NT2/D1 (cell line): ENCODE results near the gene TSPEAR.
A peak's percentile ranks its signal among the peaks of the same experiment; 100 is the strongest.
"Not testable (repeated sequence)": the region's sequence is repeated elsewhere in the genome, so short reads cannot be mapped to it uniquely, and the experiment has no call there.

Experiments
- DNase-seq: peaks from one replicate; pipeline ENCODE4 v3.0.0-alpha.2; 2011; ENCODE audit warnings: low read depth, low spot score
- H3K27me3 ChIP-seq: 2 replicates; pipeline ENCODE4 v1.6.0; 2011; ENCODE audit warnings: mild to moderate bottlenecking; ENCODE audit not compliant: insufficient read length, insufficient read depth
- H3K36me3 ChIP-seq: 2 replicates; pipeline ENCODE4 v1.6.1; 2011; ENCODE audit warnings: mild to moderate bottlenecking, low read length, mixed read lengths; ENCODE audit not compliant: insufficient read depth, insufficient read length
- H3K4me1 ChIP-seq: 2 replicates; pipeline ENCODE4 v1.5.1; 2011; ENCODE audit not compliant: insufficient read depth, insufficient read length
- H3K4me3 ChIP-seq: 2 replicates; pipeline ENCODE4 v1.5.1; 2011; ENCODE audit warnings: low read depth; ENCODE audit not compliant: insufficient read length
- H3K9ac ChIP-seq: 2 replicates; pipeline ENCODE4 v1.6.0; 2011; ENCODE audit warnings: low read depth; ENCODE audit not compliant: insufficient read length
- H3K9me3 ChIP-seq: 2 replicates; pipeline ENCODE4 v1.5.1; 2011; ENCODE audit warnings: mild to moderate bottlenecking, low read length; ENCODE audit not compliant: insufficient read depth
- SUZ12 ChIP-seq: IDR thresholded peaks from 2 replicates; pipeline ENCODE4 v1.6.1; 2011; ENCODE audit not compliant: insufficient read length, insufficient read depth; ENCODE audit errors: extremely low read depth
- YY1 ChIP-seq: IDR thresholded peaks from 2 replicates; pipeline ENCODE4 v1.6.1; 2011; ENCODE audit not compliant: insufficient read length, insufficient read depth
- ZNF274 ChIP-seq: IDR thresholded peaks from 2 replicates; pipeline ENCODE4 v1.6.1; 2011; ENCODE audit warnings: mild to moderate bottlenecking, low read depth, low read length

Gene TSPEAR

DNA sequence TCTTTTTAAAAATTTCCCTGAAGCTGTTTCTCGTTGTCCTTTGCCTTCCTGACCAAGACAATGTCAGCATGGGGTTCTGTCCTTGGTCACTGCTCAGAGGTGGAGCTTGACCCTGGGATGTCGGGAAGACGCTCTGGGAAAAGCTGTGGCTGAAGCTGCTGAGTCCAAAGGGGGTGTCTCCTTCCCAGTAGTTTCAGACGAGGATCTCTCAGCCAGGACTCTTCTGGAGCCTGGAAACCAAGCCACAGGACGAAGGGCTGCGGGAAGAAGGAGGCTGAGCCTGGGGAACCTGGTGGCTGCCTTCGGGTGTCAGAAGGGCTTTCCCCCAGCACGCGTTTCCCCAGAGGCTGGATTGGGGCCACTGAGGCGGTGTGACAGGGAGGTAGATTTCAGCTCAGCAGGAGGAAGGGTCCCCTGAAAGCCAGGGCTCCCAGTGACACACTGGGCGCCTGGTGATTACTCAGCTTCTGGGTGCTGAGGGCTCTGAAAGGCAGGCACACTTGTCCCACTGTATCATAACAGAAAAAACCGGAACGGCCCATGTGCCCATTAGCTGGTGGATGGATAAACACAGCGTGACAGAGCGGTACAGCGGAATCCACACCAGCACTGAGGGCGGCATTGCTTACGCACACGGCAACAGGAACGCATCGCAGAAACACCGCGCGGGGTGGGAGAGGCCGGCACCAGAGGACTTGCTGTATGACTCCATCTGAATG lies 24.4 kb downstream of the TSPEAR start:
- peak overlapping the region; percentile 62 for H3K9ac ChIP-seq
- TF ChIP-seq SUZ12 (no peak), YY1 (no peak)
- DNase-seq, result no peak
- no peaks in the 10 kb centered on the region for H3K9me3 ChIP-seq
- H3K4me1 ChIP-seq, result peaks cover 11% of the 10 kb centered on the region
- H3K27me3 ChIP-seq, result peaks cover 17% of the 10 kb centered on the region
- H3K4me3 ChIP-seq, result no peak overlapping the region
- H3K36me3 ChIP-seq, result no peaks in the 10 kb centered on the region

DNA sequence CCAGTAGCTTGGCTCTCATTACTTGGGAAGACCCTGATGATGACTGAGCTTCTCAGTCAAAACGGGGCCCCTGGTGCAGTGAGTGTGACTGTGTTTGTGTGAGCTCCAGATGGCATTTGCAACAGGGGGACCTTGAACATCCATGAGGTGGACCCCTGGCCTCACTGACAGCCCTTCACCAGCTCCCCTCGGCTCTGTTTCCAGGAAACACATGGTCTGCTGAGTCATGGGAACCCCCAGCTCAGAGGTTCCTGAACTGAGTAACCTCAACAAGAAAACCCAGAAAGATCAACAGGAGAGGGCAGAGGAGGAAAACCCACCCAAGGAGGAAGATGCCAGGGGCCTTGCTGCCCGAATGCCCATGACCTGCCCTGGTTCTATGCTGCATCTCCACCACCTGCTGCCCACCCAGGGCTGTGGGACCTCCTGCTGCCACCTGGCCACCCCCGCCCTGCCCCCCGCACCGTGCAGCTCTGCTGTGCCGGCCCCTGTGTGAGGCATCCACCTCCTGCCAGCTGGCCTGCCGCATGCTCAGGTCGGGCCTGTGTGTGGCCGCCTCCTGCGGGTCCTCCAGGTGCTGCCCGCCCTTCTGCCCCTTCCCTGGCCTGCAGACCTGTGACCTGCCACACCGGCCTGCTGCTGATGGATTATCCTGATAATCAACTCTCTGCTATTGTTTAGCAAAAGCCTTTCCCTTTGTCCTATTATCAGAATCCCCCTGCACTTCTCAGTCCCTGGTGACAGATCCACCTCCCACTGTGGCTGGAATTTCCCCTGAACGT lies 25.2 kb downstream of the TSPEAR start:
- Histone ChIP-seq H3K27me3 (peaks cover 20% of the 10 kb centered on the region), H3K9me3 (no peaks in the 10 kb centered on the region), H3K9ac (peak overlapping the region; percentile 26), H3K4me1 (peaks cover 11% of the 10 kb centered on the region), H3K4me3 (no peak overlapping the region), H3K36me3 (no peaks in the 10 kb centered on the region)
- DNase-seq, result no peak
- TF ChIP-seq YY1, result no peak
- TF ChIP-seq SUZ12, result no peak
- no peak for TF ChIP-seq ZNF274

DNA sequence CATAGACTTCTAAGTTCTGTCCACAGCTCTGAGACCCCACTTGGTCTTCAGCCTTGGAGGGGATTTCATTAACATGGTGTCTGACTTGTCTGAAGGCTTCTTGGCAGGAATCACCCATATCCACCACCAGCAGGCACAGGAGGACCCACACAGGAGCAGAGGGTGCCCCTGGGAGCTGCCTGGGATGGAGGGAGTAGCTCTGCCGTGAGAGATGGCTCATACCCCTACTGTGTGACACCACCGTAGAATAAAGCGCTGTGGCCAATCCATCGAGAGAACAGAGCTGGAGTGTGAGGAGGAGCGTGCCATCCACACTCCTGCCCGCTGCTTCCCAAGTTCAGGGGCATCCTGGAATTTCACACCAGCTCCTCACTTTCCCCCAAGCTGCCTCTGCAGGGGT lies 26.3 kb downstream of the TSPEAR start:
- H3K9ac ChIP-seq, H3K9me3 ChIP-seq, DNase-seq, H3K36me3 ChIP-seq, H3K4me3 ChIP-seq: not testable (repeated sequence)
- Histone ChIP-seq H3K27me3 (peaks cover 20% of the 10 kb centered on the region), H3K4me1 (peaks cover 11% of the 10 kb centered on the region)

DNA sequence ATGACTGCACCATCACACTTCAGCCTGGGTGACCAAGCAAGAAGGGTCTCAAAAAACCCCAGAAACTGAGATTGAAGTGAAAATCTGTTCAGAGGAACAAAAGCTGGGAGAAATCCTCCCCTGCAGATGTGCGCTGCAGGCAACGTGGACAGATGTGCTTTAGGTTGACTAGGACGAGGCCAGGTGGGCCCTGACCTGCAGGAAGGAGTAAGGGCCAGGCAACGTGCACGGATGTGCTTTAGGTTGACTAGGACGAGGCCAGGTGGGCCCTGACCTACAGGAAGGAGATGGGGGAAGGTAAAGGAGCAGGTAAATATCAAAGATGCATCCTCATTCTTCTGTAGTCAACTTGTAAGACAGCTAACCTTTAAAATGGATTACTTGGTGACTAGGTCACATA lies 26.9 kb downstream of the TSPEAR start:
- H3K4me3 ChIP-seq, result no peak overlapping the region
- no peaks in the 10 kb centered on the region for H3K36me3 ChIP-seq
- H3K27me3 ChIP-seq, result peaks cover 20% of the 10 kb centered on the region
- peaks cover 11% of the 10 kb centered on the region for H3K4me1 ChIP-seq
- no peak overlapping the region for H3K9ac ChIP-seq
- peaks cover under 1% of the 10 kb centered on the region; the same call in 1 of the 2 replicates for H3K9me3 ChIP-seq
- no peak for DNase-seq
- TF ChIP-seq ZNF274 (no peak), YY1 (no peak), SUZ12 (no peak)

DNA sequence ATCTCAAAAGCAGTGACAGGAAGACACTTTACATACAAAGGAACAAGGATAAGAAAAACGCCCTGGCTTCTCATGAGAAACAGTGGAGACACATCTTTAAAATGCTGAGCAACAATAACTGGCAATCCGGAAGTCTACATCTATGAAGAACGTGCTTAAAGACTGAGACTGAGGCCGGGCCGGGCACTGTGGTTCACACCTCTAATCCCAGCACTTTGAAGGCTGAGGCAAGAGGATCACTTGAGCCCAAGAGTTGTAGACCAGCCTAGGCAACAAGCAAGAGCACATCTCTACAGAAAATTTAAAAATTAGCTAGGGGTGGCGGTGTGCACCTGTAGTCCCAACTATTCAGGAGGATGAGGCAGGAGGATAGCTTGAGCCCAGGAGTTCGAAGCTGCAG lies 27.3 kb downstream of the TSPEAR start:
- DNase-seq, result no peak
- Histone ChIP-seq H3K27me3 (peaks cover 20% of the 10 kb centered on the region), H3K9ac (no peak overlapping the region), H3K4me1 (peaks cover 11% of the 10 kb centered on the region), H3K36me3 (no peaks in the 10 kb centered on the region), H3K4me3 (no peak overlapping the region), H3K9me3 (peaks cover 4% of the 10 kb centered on the region; the same call in 1 of the 2 replicates)
- TF ChIP-seq YY1 (no peak), ZNF274 (no peak)

DNA sequence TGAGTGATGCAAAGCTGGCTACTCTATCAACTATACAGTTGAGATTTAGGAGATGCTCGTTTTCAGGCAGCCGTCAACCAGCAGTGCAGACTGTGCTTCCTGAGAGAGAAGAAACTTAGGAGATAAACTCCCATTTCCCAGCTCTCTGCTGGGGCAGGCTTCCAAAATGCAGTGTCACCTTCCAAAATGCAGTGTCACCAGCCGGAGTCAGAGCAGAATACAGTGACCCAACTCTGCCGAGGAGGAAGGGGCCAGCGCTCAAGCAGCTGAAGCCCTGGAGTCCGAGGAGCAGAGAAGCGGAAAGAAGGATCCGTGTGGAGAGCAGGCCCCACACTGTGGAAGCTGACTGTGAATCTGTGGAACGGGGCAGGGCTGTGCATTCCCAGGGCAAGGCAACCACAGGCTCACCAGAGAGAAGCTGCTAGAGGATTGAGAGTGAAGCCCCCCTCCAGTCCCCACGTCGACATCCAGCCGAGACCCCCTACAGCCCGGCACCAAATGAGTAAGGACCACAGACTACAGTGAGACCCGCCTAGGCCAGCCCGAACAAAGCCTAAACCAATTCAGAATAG lies 28.7 kb downstream of the TSPEAR start:
- Histone ChIP-seq H3K4me1 (peaks cover 11% of the 10 kb centered on the region), H3K9ac (no peak overlapping the region), H3K4me3 (no peak overlapping the region), H3K9me3 (peaks cover 14% of the 10 kb centered on the region; the same call in 1 of the 2 replicates), H3K27me3 (peaks cover 20% of the 10 kb centered on the region), H3K36me3 (no peaks in the 10 kb centered on the region)
- DNase-seq, result no peak
- TF ChIP-seq SUZ12 (no peak), ZNF274 (no peak), YY1 (no peak)

DNA sequence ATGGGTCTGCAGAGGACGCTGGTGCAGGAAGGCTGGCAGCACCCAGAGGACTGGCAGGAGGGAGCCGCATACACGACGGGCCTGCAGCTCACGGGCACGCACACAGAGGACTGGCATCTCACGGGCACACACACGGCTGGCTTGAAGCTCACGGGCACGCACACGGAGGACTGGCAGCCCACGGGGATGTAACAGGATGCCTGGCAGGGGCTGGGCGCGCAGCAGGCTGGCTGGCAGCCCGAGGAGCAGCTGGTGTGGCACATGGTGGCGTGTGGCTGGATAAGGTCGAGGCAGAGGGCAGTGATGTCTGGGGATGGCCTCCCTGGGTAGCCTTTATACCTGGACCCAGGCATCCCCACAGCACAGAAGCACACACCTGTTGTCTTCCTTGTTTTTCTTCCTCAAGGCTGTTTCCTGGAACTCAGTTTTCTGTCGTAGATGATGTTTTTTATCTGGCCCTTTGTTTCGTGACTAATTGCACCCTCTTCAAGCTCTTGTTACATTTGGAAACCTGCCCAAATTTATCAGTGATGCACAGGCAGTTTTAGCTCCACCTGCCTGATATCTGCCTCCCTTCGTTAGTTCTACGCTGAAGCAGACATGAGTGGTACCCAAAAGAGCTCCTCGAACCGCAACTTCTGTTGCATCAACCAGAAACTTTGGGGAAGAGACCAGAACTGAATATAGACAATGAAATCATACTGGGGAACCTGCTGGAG lies 29.4 kb downstream of the TSPEAR start, which contains the start of gene KRTAP12-1:
TSS of gene KRTAP12-1 (minus strand) at position 303 of the 719 bp plus-strand sequence. CDS start at position 263, 40 bp downstream.
- peaks cover 7% of the 10 kb centered on the region for H3K4me1 ChIP-seq
- H3K36me3 ChIP-seq, result no peaks in the 10 kb centered on the region
- TF ChIP-seq SUZ12 (no peak), YY1 (no peak), ZNF274 (no peak)
- peaks cover 20% of the 10 kb centered on the region for H3K27me3 ChIP-seq
- no peak for DNase-seq
- no peak within 1 kb of the TSS for H3K4me3 ChIP-seq
- H3K9me3 ChIP-seq, result peaks cover 14% of the 10 kb centered on the region; the same call in 1 of the 2 replicates
- no peak within 1 kb of the TSS for H3K9ac ChIP-seq
